ENCODE results near the gene GAD1. TPM values are rescaled to one million over a fixed set of nuclear protein-coding genes. Genes with fewer than 3 reads are reported as not detected.

Gene GAD1
- total RNA-seq, 1 experiment from 2014 or later: 6.7 TPM

DNA sequence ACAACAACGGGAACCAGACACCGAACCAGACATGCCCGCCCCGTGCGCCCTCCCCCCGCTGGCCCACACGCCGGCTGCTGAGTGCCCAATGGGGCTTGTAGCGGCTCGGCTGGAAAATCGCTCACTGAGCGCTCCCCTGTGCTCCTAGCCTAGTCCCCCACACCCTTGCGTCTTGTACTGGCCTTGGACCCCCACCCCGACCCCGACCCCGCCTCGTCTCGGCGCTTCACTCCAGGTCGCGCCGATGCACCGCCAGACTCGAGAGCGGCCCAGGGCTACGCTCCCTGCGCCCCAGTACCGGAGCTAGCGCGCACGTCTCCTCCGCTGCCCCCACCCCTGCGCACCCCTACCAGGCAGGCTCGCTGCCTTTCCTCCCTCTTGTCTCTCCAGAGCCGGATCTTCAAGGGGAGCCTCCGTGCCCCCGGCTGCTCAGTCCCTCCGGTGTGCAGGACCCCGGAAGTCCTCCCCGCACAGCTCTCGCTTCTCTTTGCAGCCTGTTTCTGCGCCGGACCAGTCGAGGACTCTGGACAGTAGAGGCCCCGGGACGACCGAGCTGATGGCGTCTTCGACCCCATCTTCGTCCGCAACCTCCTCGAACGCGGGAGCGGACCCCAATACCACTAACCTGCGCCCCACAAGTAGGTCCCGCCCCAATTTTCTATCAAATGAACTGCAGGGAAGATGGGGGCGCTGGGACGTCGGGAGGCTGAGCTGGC lies 1.5 kb downstream of the GAD1 start:
- no peak for DNase-seq (ENCODE audit: low read depth)

DNA sequence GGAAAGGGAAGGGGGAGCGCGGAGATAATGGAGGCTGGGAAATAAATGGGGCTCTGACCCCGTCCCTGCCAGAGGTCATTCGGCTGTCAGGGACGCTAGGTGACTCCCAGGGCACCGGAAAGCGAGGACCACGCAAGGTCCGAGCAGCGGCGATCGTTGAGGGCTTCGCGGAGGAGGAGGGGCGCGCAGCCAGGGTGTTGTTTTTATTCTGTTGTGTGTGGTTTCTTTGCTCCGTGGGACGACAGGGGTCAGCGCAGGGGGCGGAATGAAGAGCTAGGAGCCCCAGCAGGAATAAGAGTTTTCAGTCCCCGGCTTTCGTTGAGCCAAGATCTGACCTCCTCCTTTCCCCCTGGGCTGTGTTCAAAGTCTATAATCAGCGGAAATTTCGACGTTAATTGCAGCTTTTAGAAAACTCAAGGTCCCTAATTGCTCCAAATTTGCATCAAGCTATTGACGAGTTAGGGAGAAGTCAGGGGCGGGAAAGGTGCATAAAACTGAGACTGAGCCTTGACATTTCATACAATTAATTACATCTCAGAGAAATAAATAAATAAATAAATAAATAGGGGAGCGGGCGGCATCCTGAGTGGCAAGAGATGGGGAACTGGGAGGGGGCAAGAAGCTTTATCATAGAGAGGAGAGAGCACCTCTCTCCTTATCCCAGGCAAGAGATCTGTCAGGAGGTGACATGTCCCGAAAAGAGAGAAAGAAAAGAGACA lies 2.2 kb downstream of the GAD1 start:
- no peak for DNase-seq (ENCODE audit: low read depth)

DNA sequence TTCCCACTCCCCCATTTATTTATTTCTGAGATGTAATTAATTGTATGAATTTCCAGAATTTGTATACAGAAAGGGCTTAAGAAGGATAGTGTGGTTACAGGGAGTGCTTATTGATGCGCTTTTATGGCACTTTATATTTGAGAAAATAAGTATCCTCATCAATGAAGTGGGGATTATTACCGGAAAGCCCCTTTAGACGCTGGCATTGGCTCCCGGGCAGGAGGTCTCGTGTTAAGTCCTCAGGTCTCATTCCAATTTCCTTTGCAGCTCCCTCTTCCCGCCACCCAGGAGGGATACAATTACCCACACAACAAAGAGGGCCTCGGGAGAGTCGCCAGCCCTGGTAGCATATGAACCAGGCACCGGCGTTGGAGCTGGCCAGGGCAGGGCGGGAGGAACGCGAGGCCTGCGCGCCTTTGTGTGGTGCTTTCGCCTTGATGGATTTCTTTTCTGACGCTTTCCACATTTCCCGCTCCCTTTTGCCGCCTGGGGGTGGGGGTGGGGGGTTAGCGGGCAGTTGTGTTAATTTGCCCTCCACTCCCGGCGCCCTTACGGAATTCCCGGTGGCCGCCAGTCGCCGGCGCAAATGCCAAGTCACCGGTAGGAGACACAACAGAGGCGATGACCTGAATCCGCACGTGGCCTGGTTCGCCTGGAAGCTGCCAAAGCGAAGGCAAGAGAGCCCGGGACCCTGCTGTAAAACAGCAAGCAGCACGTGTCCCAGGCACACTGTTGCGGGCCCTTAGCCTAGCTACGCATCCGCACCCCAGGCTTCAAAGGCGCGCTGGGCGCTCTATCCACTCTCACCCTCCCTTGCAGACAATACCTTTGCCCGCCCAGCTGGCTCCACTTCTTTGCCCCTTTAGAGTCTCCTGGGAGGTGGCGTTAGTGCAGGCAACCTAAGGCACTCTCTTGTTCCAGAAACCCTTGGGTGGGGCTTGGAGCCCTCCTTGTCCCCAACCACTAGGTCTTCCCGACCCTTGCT lies 3.3 kb downstream of the GAD1 start:
- no peak for DNase-seq (ENCODE audit: low read depth)

DNA sequence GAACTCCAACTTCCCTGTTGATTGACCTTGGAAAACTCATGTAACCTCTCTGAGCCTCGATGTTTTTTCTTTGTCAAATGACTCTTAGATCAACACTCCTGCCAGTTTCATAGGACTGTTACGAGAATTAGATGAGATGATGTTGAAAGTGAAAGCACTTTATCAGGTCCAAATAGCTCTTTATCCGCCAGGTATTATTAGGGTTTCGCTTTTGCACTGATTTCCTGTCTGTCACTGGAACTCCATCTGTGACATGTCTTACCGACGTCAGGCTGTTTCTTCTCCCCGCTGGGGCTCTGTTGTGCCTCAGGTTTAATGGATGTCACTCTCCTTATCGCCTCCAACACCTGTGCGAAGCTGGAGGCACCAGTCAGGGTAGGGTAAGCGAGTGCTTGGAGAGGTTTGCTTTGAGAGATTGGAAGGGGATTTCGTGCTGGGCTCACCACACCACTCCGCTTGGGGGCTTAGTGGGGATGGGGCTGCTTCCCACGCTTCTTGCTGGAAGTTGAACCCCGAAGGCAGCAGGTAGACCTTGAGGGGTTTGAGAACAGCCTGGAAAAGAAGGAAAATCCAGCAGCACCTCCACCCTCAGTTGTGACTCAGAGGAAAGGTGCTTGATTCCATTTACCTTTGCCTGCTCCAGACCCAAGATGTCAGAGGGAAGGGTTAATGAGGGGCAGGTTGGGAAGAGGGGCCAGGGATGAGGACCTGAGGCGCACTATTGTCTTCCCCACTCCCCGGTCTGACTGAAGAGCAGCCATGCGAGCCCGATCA lies 4.3 kb downstream of the GAD1 start:
- DNase-seq (ENCODE audit: low read depth): no peak

DNA sequence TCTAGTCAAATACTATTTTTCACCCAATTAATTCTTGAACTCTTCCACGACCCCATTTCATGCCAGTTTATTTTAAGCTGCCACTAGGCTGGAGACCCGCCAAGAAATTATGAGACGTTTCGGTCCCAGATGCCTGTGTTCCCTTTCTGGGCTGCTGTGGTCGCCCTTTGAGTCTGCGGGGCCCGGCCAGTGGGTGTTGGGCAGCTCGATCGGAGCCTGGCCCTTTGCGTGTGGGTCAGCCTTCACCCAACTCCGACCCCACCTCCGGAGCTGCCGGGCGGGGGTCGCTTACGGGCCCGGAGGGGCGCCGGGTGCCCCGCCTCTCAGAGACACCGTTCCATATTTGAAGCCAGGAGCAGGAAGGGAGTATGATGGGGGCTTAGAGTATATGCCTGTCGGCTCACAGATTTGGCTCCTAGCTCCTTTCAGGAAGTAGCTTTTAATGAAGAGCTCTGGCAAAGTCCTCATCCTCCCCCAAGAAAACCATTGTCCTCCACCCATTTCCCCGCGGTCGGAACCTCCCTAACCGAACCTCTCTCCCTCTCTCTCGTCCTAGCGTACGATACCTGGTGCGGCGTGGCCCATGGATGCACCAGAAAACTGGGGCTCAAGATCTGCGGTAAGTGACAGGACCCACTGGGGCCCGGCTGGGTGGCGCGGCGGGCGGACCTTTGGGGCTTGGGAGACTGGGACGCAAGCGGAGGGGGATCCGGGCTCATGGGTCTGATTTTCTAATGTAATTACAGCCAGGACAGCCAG lies 5.0 kb downstream of the GAD1 start:
- DNase-seq (ENCODE audit: low read depth): no peak

DNA sequence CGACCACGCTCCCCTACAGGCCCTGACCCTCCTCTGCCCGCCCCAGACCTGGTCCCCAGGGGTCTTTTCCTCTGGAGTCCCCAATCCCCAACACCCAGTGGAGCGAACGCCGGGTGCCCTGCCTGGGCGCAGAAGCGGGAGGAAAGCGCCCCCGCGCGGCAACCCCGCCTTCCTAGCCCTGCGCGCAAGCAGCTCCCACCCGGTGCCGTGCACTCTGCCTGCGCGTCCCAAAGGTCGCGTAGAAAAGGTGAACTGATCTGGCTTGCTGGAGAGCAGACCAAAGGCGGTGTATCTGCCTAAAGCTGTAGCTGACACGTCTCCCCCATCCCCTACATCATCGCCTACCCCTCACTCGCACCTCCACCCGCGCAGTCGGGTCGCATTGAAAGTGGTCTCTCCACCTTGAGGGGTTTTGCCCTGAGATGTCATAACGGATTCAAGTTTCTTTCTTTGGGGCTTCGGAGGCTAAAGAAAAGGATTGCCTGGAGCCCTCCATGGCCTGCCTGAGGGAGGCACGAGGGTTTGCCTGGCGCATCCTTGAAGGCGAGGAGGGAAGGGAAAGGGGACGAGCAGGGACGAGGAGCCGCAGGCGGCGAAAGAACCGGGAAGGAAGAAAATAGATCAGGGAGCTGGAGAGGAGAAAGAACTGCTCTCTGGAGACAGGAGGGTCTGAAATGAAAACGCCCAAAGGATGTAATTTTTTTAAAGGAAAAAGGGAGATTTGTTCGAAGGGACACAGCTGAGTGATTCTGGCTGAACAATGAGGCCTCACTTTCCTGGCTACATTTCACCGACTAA lies 5.8 kb downstream of the GAD1 start:
- no peak for DNase-seq (ENCODE audit: low read depth)

DNA sequence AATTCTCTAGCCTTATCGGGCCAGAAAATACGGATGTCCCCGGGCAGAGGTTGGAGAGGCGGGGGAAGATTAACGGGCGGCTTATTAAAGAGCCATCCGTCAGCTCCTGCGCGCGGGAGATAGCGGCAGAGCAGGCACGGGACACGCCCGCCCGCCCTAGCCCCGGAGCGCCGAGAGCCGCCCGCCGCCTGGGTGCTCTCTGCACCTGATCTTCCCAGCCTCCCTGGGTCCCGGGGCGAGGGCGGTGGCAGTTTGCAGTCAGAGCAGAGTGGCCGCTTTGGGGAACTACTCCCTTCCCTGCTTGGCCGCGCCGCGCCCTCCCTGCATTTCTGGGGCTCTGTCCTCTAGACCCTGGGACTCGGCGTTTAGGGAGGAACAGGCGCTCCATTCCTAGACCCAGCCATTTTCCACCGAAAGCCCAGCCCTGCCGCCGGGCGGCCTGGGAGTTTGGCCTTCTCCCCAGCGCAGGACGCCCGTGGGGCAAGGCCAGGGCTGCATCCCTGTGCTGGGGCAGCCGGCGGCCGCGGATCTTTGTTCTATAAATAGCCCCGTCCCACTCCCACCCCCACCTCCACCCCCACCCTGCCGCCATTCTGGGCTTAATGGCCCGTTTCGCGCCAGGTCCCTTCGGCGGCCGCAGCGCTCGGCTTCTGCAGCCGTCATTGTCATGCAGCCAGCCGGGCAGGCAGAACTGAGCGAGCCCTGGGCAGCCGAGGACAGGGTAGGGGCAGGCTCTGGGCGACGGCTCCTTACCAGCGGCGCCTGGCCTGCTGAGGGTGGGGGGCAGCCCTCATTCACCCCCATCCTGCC lies 6.6 kb downstream of the GAD1 start:
- no peak for DNase-seq (ENCODE audit: low read depth)

DNA sequence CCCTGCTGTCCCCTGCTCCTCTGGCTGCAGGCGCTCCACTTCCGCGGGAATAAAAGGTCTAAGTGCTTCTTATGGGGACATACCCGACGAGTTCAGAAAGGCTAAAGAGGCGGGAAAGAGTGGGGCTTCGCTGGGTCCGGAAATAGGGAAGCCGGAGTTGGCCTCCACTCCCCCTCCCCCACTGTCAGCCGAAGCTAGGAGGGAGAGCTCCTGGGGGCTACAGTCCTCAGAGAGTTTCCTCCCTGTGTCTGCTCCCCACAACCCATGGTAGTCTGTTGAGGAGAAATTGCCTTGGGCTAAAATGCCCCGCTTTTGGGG lies 7.2 kb downstream of the GAD1 start:
- no peak for DNase-seq (ENCODE audit: low read depth)

DNA sequence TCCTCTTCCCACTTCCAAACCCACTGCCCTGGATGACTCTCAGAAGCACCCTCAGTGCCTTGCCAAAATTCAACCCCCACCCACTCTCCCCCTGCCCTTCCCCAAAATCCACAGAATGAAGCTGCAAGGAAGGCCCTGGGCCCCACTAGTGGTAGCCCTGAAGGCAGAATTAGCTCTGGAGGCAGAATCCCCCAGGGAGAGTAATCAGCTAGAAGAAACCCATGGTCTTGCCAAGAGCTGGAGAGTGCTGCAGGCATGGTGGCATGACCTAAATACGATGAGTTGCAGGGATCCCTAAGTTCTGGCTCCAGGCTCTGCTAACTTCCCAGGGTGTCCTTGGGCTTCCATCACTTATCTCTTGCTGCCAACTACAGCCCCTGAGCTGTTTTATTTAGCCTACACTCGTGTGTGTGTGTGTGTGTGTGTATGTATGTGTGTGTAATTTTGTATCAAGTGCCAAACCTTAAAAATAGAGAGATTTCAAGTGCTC lies 7.9 kb downstream of the GAD1 start:
- DNase-seq (ENCODE audit: low read depth): no peak

DNA sequence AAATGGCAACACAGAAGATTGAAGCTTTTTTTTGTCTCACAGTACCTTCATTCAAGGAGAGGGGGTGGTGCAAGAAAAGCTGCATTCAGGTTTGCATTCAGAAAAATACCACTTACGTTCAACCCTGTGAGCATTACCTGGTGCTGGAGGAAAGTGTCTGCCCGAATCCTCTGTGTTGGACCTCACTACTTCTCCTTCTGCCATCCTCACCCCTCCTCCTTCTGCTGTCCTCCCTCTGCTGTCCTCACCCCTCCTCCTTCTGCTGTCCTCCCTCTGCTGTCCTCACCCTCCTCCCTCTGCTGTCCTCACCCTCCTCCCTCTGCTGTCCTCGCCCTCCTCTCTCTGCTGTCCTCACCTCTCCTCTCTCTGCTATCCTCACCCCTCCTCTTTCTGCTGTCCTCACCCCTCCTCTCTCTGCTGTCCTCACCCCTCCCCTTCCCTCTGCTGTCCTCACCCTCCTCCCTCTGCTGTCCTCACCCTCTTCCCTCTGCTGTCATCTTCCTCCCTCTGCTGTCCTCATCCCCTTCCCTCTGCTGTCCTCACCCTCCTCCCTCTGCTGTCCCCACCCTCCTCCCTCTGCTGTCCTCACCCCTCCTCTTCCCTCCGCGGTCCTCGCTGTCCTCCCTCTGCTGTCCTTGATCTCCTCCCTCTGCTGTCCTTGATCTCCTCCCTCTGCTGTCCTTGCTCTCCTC lies 11.3 kb downstream of the GAD1 start:
- DNase-seq (ENCODE audit: low read depth): no peak

DNA sequence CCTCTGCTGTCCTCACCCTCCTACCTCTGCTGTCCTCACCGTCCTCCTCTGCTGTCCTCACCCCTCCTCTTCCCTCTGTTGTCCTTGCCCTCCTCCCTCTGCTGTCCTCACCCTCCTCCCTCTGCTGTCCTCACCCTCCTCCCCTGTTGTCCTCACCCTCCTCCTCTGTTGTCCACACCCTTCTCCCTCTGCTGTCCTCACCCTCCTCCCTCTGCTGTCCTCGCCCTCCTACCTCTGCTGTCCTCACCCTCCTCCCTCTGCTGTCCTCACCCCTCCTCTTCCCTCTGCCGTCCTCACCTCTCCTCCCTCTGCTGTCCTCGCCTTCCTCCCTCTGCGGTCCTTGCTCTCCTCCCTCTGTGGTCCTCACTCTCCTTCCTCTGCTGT lies 11.8 kb downstream of the GAD1 start:
- DNase-seq (ENCODE audit: low read depth): no peak

DNA sequence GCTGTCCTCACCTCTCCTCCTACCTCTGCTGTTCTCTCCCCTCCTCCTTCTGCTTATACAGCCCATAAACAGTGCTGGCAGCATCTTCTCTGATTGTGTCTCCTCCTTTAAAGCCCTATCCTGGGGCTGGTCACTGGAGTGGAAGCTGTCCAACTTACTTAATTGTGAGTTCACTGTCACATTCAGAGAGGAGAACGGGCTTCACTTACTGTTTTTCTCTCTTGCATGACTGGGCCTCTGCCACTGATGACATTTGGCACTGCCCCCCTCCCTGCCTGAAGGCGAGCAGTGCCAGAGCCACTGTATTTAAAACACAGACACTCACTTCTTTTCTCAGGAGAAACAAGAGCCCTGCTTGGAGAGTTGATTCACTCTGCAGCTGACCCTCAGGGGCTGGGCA lies 12.3 kb downstream of the GAD1 start:
- no peak for DNase-seq (ENCODE audit: low read depth)

DNA sequence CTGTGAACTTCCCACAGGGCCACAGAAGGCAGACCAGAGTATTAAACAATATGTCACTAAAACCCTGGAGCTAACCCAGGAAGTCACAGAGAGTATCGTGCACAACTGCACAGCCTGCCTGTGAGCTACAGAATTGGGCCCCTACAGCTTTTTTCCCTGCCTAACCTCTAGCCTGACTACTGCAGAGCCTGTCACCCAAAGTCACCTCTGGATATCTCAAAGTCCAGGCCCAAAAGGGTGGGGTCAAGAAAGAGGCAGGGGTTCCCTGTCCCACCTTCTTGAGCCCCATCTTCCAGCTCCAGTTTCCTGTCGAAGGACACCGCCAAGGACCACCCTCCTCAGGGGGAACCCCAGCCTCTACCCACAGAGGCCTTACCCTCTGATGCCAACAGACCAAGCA lies 13.5 kb downstream of the GAD1 start:
- DNase-seq (ENCODE audit: low read depth): no peak

DNA sequence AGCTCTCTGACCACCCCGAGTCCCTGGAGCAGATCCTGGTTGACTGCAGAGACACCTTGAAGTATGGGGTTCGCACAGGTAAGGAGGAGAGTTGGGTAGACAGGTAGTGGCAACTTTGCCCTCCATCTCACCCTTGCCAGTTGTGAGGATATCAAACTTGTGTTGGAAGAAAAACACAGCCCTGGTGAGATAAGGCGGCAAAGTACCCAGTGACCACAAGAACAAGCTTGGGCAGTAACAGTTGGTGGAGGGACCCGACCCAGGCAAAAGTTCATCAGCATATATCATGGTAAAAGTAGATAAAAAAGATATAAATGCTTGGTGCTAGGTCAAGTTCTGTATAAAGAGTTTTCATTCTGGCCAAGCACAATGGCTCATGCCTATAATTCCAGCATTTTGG lies 14.4 kb downstream of the GAD1 start:
- no peak for DNase-seq (ENCODE audit: low read depth)

DNA sequence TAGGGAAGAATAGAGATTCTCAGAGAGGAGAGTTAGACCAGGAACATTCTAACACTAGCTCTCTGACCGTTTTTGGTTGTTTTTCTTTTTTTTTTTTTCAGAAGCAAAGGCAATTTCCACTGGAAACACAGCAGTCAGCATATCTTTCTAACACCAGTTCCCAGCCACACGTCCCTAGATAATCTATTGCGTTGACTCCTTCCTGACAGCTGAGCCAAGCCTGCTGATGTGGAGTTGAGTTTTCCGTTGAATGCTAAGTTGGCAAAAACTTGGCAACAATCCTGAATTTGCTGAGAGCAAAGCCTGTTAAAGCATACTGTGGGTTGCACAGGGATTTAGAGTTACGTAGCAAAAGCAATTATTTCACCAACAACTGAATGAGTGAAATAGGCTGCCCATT lies 19.3 kb downstream of the GAD1 start:
- no peak for DNase-seq (ENCODE audit: low read depth)

DNA sequence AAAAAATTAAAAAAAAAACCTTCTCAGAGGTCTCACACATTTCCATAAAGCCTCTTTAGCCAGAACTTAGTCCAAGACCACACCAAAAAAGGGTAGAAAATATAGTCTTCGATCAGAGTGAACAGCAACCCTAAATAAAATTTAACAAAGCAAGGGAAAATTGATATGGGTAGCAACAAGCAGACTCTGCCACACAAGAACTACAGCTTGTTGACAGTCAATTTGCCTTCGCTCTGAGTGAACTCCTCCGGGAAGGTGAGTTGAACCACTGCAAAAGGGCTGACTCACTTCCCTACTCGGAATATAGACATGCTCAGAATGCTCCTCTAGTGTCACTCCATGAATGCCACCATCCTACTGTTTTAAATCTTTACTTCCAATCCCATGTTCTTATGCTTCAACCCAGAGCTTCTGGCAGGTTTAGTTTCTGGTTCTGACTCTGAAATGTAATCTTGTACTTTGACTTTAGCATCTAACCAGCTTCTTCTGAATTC lies 24.1 kb downstream of the GAD1 start:
- DNase-seq (ENCODE audit: low read depth): no peak

DNA sequence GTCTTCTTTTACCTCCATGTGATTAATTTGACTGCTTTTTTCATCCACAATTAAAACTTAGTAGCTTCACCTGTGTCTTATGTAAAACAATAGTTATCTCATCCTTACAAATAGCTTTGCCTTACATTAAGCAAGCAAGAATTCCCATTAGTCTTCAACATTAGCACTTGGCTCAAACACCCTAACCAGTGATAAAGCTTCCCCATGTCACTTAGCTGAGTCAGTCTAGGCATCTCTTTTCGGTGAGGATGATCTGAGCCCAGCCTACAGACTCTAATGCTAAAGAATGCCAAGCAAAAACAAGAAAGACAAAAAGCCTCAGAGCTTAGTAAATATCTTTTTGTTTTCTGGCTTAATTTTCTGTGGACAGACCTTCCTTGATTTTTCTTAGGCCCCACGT lies 26.1 kb downstream of the GAD1 start:
- peak; percentile 56 for DNase-seq (ENCODE audit: low read depth)

DNA sequence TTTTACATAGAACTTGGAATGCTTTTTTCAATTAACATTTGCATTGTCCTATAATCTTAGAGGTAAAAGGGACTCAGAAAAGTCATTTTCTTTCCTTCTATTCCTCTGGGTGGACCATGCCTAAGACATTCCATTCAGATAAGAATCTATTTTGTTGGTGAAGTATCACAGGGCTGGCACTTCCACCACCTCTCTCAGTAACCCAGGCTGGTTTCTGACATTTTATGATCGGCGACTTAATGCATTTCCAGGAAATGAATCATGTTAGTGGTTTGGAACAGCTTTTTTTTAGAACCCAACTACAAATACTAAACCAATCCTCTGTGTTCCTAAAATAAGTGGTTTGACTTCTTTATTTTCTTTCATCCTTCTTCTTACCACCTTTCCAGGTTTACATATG lies 27.0 kb downstream of the GAD1 start:
- peak; percentile 89 for DNase-seq (ENCODE audit: low read depth)
